WTC11 (cell line): ENCODE measurements around the gene PTPN5. TPM values are rescaled to one million over a fixed set of nuclear protein-coding genes. Genes with fewer than 3 reads are reported as not detected.

Experiments used
- ATAC-seq: fragments of 200-7000 bp; cut with Tn5 transposase; 2 replicates; pipeline ENCODE4 v1.10.0; 2021; ENCODE audit warnings: mild to moderate bottlenecking, moderate library complexity
- CTCF ChIA-PET: fragments of 300-600 bp; sonication (Branson Sonifier 250); formaldehyde crosslinking; loops from one replicate; lab custom pipeline; 2021; ENCODE audit warnings: antibody characterized with exemption; lab: Charles Lee
- POLR2A ChIA-PET: fragments of 350-600 bp; sonication (Branson Sonifier 250); formaldehyde crosslinking; loops from one replicate; lab custom pipeline; 2021; ENCODE audit warnings: antibody characterized with exemption; lab: Charles Lee
- DNase-seq: peaks from one replicate; pipeline ENCODE4 v3.0.0; 2021; ENCODE audit warnings: low spot score
- H3K27ac Mint-ChIP-seq: 2 replicates; pipeline ENCODE4 v1.8.0; 2021; ENCODE audit warnings: mixed read lengths
- H3K27me3 Mint-ChIP-seq: 2 replicates; pipeline ENCODE4 v1.8.0; 2021; ENCODE audit warnings: low read depth, mild to moderate bottlenecking, moderate library complexity, mixed read lengths
- H3K36me3 Mint-ChIP-seq: 2 replicates; pipeline ENCODE4 v1.8.0; 2021; ENCODE audit warnings: mixed read lengths
- H3K4me1 Mint-ChIP-seq: 2 replicates; pipeline ENCODE4 v1.8.0; 2022; ENCODE audit warnings: mixed read lengths
- H3K4me3 Mint-ChIP-seq: 2 replicates; pipeline ENCODE4 v1.8.0; 2021; ENCODE audit warnings: mild to moderate bottlenecking, moderate library complexity, mixed read lengths
- H3K9me3 Mint-ChIP-seq: 2 replicates; pipeline ENCODE4 v1.8.0; 2021; ENCODE audit warnings: mixed read lengths
- AFF4 ChIP-seq: sonication (generic); formaldehyde crosslinking; IDR thresholded peaks from 2 replicates; pipeline ENCODE4 v1.8.1; 2023; ENCODE audit warnings: mild to moderate bottlenecking, missing genetic modification reagents, borderline replicate concordance
- ARID4B ChIP-seq: sonication (generic); formaldehyde crosslinking; IDR thresholded peaks from 2 replicates; pipeline ENCODE4 v1.8.0; 2023; ENCODE audit warnings: missing genetic modification reagents, mild to moderate bottlenecking, borderline replicate concordance
- E2F1 ChIP-seq: sonication (generic); formaldehyde crosslinking; IDR thresholded peaks from 2 replicates; pipeline ENCODE4 v1.8.0; 2022; ENCODE audit warnings: mild to moderate bottlenecking, missing genetic modification reagents
- EMX1 ChIP-seq: fragments of 250-450 bp; sonication (Bioruptor Pico); IDR thresholded peaks from 2 replicates; pipeline ENCODE4 v1.8.0; 2021; ENCODE audit warnings: mild to moderate bottlenecking
- GTF2I ChIP-seq: fragments of 250-450 bp; sonication (Bioruptor Pico); conservative IDR thresholded peaks from 2 replicates; pipeline ENCODE4 v1.4.0; 2021; ENCODE audit warnings: mild to moderate bottlenecking
- MXD4 ChIP-seq: fragments of 250-450 bp; sonication (Bioruptor Pico); IDR thresholded peaks from 2 replicates; pipeline ENCODE4 v1.8.0; 2021; ENCODE audit warnings: mild to moderate bottlenecking, moderate library complexity, borderline replicate concordance
- PRDM15 ChIP-seq: sonication (generic); formaldehyde crosslinking; IDR thresholded peaks from 2 replicates; pipeline ENCODE4 v1.8.0; 2022; ENCODE audit warnings: missing genetic modification reagents
- PREB ChIP-seq: sonication (generic); formaldehyde crosslinking; IDR thresholded peaks from 2 replicates; pipeline ENCODE4 v1.8.1; 2022; ENCODE audit warnings: mild to moderate bottlenecking, missing genetic modification reagents, moderate library complexity, borderline replicate concordance
- RORB ChIP-seq: fragments of 250-450 bp; sonication (Bioruptor Pico); IDR thresholded peaks from 2 replicates; pipeline ENCODE4 v1.9.0; 2021; ENCODE audit warnings: mild to moderate bottlenecking
- SMAD4 ChIP-seq: sonication (generic); formaldehyde crosslinking; IDR thresholded peaks from 2 replicates; pipeline ENCODE4 v1.8.0; 2022; ENCODE audit warnings: mild to moderate bottlenecking, missing genetic modification reagents
- SP1 ChIP-seq: sonication (generic); formaldehyde crosslinking; conservative IDR thresholded peaks from 2 replicates; pipeline ENCODE4 v1.8.1; 2022; ENCODE audit warnings: missing genetic modification reagents
- ZNF416 ChIP-seq: fragments of 250-450 bp; sonication (Bioruptor Pico); IDR thresholded peaks from 2 replicates; pipeline ENCODE4 v1.9.0; 2021; ENCODE audit warnings: mild to moderate bottlenecking, inconsistent platforms
- ZNF423 ChIP-seq: fragments of 250-450 bp; sonication (Bioruptor Pico); IDR thresholded peaks from 2 replicates; pipeline ENCODE4 v2.1.2; 2022; ENCODE audit warnings: mild to moderate bottlenecking, moderate library complexity
- ZSCAN18 ChIP-seq: fragments of 250-450 bp; sonication (Bioruptor Pico); IDR thresholded peaks from 2 replicates; pipeline ENCODE4 v2.1.2; 2022; ENCODE audit warnings: mild to moderate bottlenecking, moderate library complexity
- total RNA-seq: library from RNA; stranded (reverse); gene quantifications from 3 replicates; pipeline ENCODE4 v1.2.3, GENCODE V29; 2021

The PTPN5 gene
- total RNA-seq, 1 experiment from 2014 or later: 4.5 TPM

GRCh38 chr11:18743365-18743764 is 48.2 kb downstream of the PTPN5 start (continued):
- TF ChIP-seq E2F1: no peak
- no peak for TF ChIP-seq MXD4
- no peak for TF ChIP-seq GTF2I
- TF ChIP-seq ARID4B: no peak
- TF ChIP-seq ZSCAN18: no peak

- ChIA-PET POLR2A (no interaction called here), CTCF (interaction anchor here (1.1 to 3.5 kb wide), 3 partner anchors 10 to 20 kb away, joined by 3 to 16 read pairs (median 3); no protein-coding TSS in a partner anchor)
- H3K4me3 Mint-ChIP-seq: no peak overlapping the region
- ATAC-seq (no peak), DNase-seq (no peak)
- H3K9me3 Mint-ChIP-seq: no peaks in the 10 kb centered on the region
- no peaks in the 10 kb centered on the region for H3K27me3 Mint-ChIP-seq
- no peak overlapping the region for H3K27ac Mint-ChIP-seq
- H3K36me3 Mint-ChIP-seq: no peaks in the 10 kb centered on the region
- no peaks in the 10 kb centered on the region for H3K4me1 Mint-ChIP-seq
- no peak for TF ChIP-seq ZSCAN18
- no peak for TF ChIP-seq ZNF423 (CRISPR knock-in tag)
- no peak for TF ChIP-seq PRDM15 (CRISPR knock-in tag)
- no peak for TF ChIP-seq SP1
- TF ChIP-seq SMAD4: no peak
- TF ChIP-seq EMX1 (CRISPR knock-in tag): no peak
- TF ChIP-seq ZNF416: no peak
- no peak for TF ChIP-seq MXD4
- no peak for TF ChIP-seq RORB (CRISPR knock-in tag)
- TF ChIP-seq AFF4 (CRISPR knock-in tag): no peak
- no peak for TF ChIP-seq PREB (CRISPR knock-in tag)
- no peak for TF ChIP-seq GTF2I
Observed at GRCh38 chr11:18741783-18742182, 49.8 kb downstream of the PTPN5 start.
